PC-3 (cell line): Measurements from ENCODE around the gene JPH3. TPM values are rescaled to one million over a fixed set of nuclear protein-coding genes. Genes with fewer than 3 reads are reported as not detected.

ENCODE experiments used
- ATAC-seq: fragments of 200-7000 bp; cut with Tn5 transposase; 2 replicates; pipeline ENCODE4 v1.9.1; 2020; ENCODE audit warnings: mild to moderate bottlenecking, moderate library complexity
- BruUV-seq: library from RNA; stranded (reverse); fragments of 400-500 nt; replicated peaks from 2 replicates; lab custom pipeline; 2021; lab: Mats Ljungman, UMichigan
- CTCF ChIA-PET: fragments of 300-600 bp; sonication (Branson Sonifier 250); formaldehyde crosslinking; loops from one replicate; lab custom pipeline; 2022; ENCODE audit warnings: antibody characterized with exemption; lab: Charles Lee
- POLR2A ChIA-PET: fragments of 300-600 bp; sonication (Branson Sonifier 250); formaldehyde crosslinking; loops from one replicate; lab custom pipeline; 2022; ENCODE audit warnings: antibody characterized with exemption; ENCODE audit not compliant: unreplicated experiment; lab: Charles Lee
- DNase-seq: peaks from one replicate; pipeline ENCODE4 v3.0.0-alpha.2; 2015
- H2AFZ ChIP-seq: fragments of 300-600 bp; sonication (generic); 2 replicates; pipeline ENCODE4 v1.6.0; 2016; ENCODE audit warnings: antibody characterized with exemption, low read length
- H3F3A ChIP-seq: fragments of 300-600 bp; sonication (generic); one replicate; pipeline ENCODE4 v1.6.0; 2017; ENCODE audit warnings: antibody characterized with exemption, low read length, control low read depth, mild to moderate bottlenecking; ENCODE audit not compliant: unreplicated experiment
- H3K27ac ChIP-seq: fragments of 300-600 bp; sonication (generic); 2 replicates; pipeline ENCODE4 v1.5.1; 2016; ENCODE audit warnings: mild to moderate bottlenecking, low read length
- H3K27me3 ChIP-seq: fragments of 300-600 bp; sonication (generic); 2 replicates; pipeline ENCODE4 v1.6.1; 2016; ENCODE audit warnings: low read length, mixed read lengths
- H3K36me3 ChIP-seq: fragments of 300-600 bp; sonication (generic); 2 replicates; pipeline ENCODE4 v1.6.1; 2016; ENCODE audit warnings: low read depth, mixed run types, low read length, mixed read lengths
- H3K4me1 ChIP-seq: fragments of 300-600 bp; sonication (generic); 2 replicates; pipeline ENCODE4 v1.5.1; 2016; ENCODE audit warnings: low read length; ENCODE audit not compliant: insufficient read depth
- H3K4me2 ChIP-seq: fragments of 300-600 bp; sonication (generic); 2 replicates; pipeline ENCODE4 v1.6.0; 2016; ENCODE audit warnings: low read length
- H3K4me3 ChIP-seq: fragments of 300-600 bp; sonication (generic); 2 replicates; pipeline ENCODE4 v1.5.1; 2016; ENCODE audit warnings: mild to moderate bottlenecking, low read length, mixed read lengths
- H3K79me2 ChIP-seq: fragments of 300-600 bp; sonication (generic); 2 replicates; pipeline ENCODE4 v1.6.1; 2017; ENCODE audit warnings: low read length, mixed read lengths
- H3K9ac ChIP-seq: fragments of 300-600 bp; sonication (generic); 2 replicates; pipeline ENCODE4 v1.6.0; 2016; ENCODE audit warnings: mild to moderate bottlenecking, low read length
- H3K9me2 ChIP-seq: fragments of 300-600 bp; sonication (generic); replicated peaks from 2 replicates; pipeline ENCODE4 v1.6.1; 2016; ENCODE audit warnings: mixed run types, low read length, mixed read lengths
- H3K9me3 ChIP-seq: fragments of 300-600 bp; sonication (generic); 2 replicates; pipeline ENCODE4 v1.6.1; 2016; ENCODE audit warnings: low read length, mixed read lengths
- H4K20me1 ChIP-seq: fragments of 300-600 bp; sonication (generic); 2 replicates; pipeline ENCODE4 v1.6.1; 2016; ENCODE audit warnings: low read length, mixed read lengths
- CTCF ChIP-seq: fragments of 300-600 bp; sonication (generic); conservative IDR thresholded peaks from 2 replicates; pipeline ENCODE4 v1.5.1; 2017; ENCODE audit warnings: antibody characterized with exemption, low read depth, mild to moderate bottlenecking, low read length
- EZH2 ChIP-seq: fragments of 300-600 bp; sonication (generic); IDR thresholded peaks from one replicate; pipeline ENCODE4 v1.6.1; 2017; ENCODE audit warnings: antibody characterized with exemption, mild to moderate bottlenecking, low read length; ENCODE audit not compliant: unreplicated experiment
- EZH2phosphoT487 ChIP-seq: fragments of 300-600 bp; sonication (generic); IDR thresholded peaks from 2 replicates; pipeline ENCODE4 v1.6.1; 2018; ENCODE audit warnings: mild to moderate bottlenecking, antibody characterized with exemption, low read length, borderline replicate concordance
- intact Hi-C: fragments of 100-400 bp; cut with micrococcal nuclease; formaldehyde crosslinking; loops from 2 replicates; pipeline ENCODE4 v1.9.0; 2023
- total RNA-seq: library from RNA; depleted of rRNA; stranded (reverse); fragments of >200 nt; gene quantifications from 2 replicates; pipeline ENCODE4 v1.2.3, GENCODE V29; 2014

JPH3 gene
- total RNA-seq, 1 experiment from 2014 or later, result not detected

GRCh38 chr16:87569601-87570571 lies 32.4 kb upstream of the JPH3 start:
- no peak overlapping the region for H3K9ac ChIP-seq
- DNase-seq (no peak), ATAC-seq (no peak)
- no peaks in the 10 kb centered on the region for H3K9me3 ChIP-seq
- H3K9me2 ChIP-seq, result no peaks in the 10 kb centered on the region
- H3K36me3 ChIP-seq, result no peaks in the 10 kb centered on the region
- TF ChIP-seq EZH2 (no peak), EZH2phosphoT487 (no peak), CTCF (no peak)
- no peak overlapping the region for H3K4me3 ChIP-seq
- no peaks in the 10 kb centered on the region for H3K79me2 ChIP-seq
- H2AFZ ChIP-seq, result no peak overlapping the region
- BruUV-seq, result no TSS peak
- no peak overlapping the region for H3K4me2 ChIP-seq
- H3K27ac ChIP-seq, result no peak overlapping the region
- H3K27me3 ChIP-seq, result peaks cover 3% of the 10 kb centered on the region; the same call in 1 of the 2 replicates
- H3F3A ChIP-seq, result no peaks in the 10 kb centered on the region
- intact Hi-C loops, result no loop called here
- H3K4me1 ChIP-seq, result 0 out of 2 replicates have a peak, but pooled peaks cover 4% of the 10 kb centered on the region
- H4K20me1 ChIP-seq, result no peaks in the 10 kb centered on the region
- CTCF ChIA-PET, result interaction anchor here (1.3 kb wide), 1 partner anchor 108 kb away, joined by 6 read pairs; no protein-coding TSS in a partner anchor
- POLR2A ChIA-PET, result no interaction called here

- Histone ChIP-seq H3K4me2 (no peak overlapping the region), H3K27me3 (peaks cover 3% of the 10 kb centered on the region; the same call in 1 of the 2 replicates), H3K9me2 (no peaks in the 10 kb centered on the region), H3K36me3 (no peaks in the 10 kb centered on the region), H3K4me1 (0 out of 2 replicates have a peak, but pooled peaks cover 4% of the 10 kb centered on the region), H3K4me3 (no peak overlapping the region), H3F3A (no peaks in the 10 kb centered on the region), H3K9me3 (no peaks in the 10 kb centered on the region), H3K9ac (no peak overlapping the region), H4K20me1 (no peaks in the 10 kb centered on the region), H3K79me2 (no peaks in the 10 kb centered on the region), H2AFZ (peak overlapping the region; percentile 58; the same call in 1 of the 2 replicates), H3K27ac (no peak overlapping the region)
- DNase-seq, result no peak
- BruUV-seq, result no TSS peak
- POLR2A ChIA-PET, result no interaction called here
- CTCF ChIA-PET, result interaction anchor here (1.0 to 1.3 kb wide), 3 partner anchors 66 to 154 kb away, joined by 4 to 7 read pairs (median 6); no protein-coding TSS in a partner anchor
- no peak for TF ChIP-seq EZH2phosphoT487
- no peak for TF ChIP-seq CTCF
- TF ChIP-seq EZH2, result no peak
- no peak for ATAC-seq
- intact Hi-C loops, result no loop called here
Measured at GRCh38 chr16:87570572-87570937, 31.8 kb upstream of the JPH3 start.
